HEK293 (cell line): Measurements from ENCODE around the gene OPA1.

ENCODE experiments used
- CTCF ChIA-PET: fragments of 350-600 bp; formaldehyde crosslinking; extraction: SDS; loops from one replicate; lab custom pipeline; 2021; ENCODE audit warnings: antibody characterized with exemption; lab: Yijun Ruan, JAX
- POLR2A ChIA-PET: fragments of 300-600 bp; formaldehyde crosslinking; extraction: SDS; loops from one replicate; lab custom pipeline; 2020; ENCODE audit warnings: antibody characterized with exemption, inconsistent platforms; lab: Yijun Ruan, JAX
- H3K27ac ChIP-seq: fragments of 200-500 bp; sonication (Bioruptor generic); 2 replicates; pipeline ENCODE4 v1.5.1; 2014; ENCODE audit warnings: low read depth, low read length, control low read depth, inconsistent platforms; ENCODE audit errors: extremely low read depth
- H3K36me3 ChIP-seq, 2 experiments: fragments of 200-500 bp in 1 of 2; sonication (Bioruptor generic) in 1 of 2; 1 replicate in 1 of 2; 2 replicates in 1 of 2; pipeline ENCODE4 v1.5.1; 2014 to 2017; ENCODE audit warnings: inconsistent platforms in 2 of 2, low read length in 2 of 2; ENCODE audit not compliant: control insufficient read depth in 2 of 2, insufficient read depth in 1 of 2
- H3K4me1 ChIP-seq: fragments of 200-500 bp; sonication (Bioruptor generic); 2 replicates; pipeline ENCODE4 v1.5.1; 2014; ENCODE audit warnings: mild to moderate bottlenecking, low read length, inconsistent platforms; ENCODE audit not compliant: control insufficient read depth, insufficient read depth
- H3K4me3 ChIP-seq: 2 replicates; pipeline ENCODE4 v1.5.1; 2011; ENCODE audit warnings: low read depth, mild to moderate bottlenecking, control low read depth, low read length, moderate library complexity
- H3K9me3 ChIP-seq: fragments of 200-500 bp; sonication (Bioruptor generic); 2 replicates; pipeline ENCODE4 v1.5.1; 2014; ENCODE audit warnings: low read depth, low read length, inconsistent platforms; ENCODE audit not compliant: control insufficient read depth, insufficient read depth
- ELK4 ChIP-seq: IDR thresholded peaks from 2 replicates; pipeline ENCODE4 v1.6.1; 2011; ENCODE audit warnings: mild to moderate bottlenecking, low read depth, low read length, borderline replicate concordance
- GLIS1 ChIP-seq: fragments of 450-650 bp; formaldehyde crosslinking; IDR thresholded peaks from 2 replicates; pipeline ENCODE4 v1.5.1; 2016; ENCODE audit warnings: missing biosample characterization, missing genetic modification characterization
- KLF16 ChIP-seq: fragments of 450-650 bp; formaldehyde crosslinking; IDR thresholded peaks from 2 replicates; pipeline ENCODE4 v1.5.1; 2017; ENCODE audit warnings: missing biosample characterization, missing genetic modification characterization
- KLF9 ChIP-seq: fragments of 450-650 bp; formaldehyde crosslinking; IDR thresholded peaks from 2 replicates; pipeline ENCODE4 v1.5.1; 2016; ENCODE audit warnings: missing biosample characterization, missing genetic modification characterization, low read depth
- PRDM1 ChIP-seq: fragments of 450-650 bp; formaldehyde crosslinking; IDR thresholded peaks from 2 replicates; pipeline ENCODE4; 2016; ENCODE audit warnings: missing biosample characterization, missing genetic modification characterization
- RBAK ChIP-seq: fragments of 450-650 bp; formaldehyde crosslinking; IDR thresholded peaks from 2 replicates; pipeline ENCODE4 v1.5.1; 2016; ENCODE audit warnings: missing biosample characterization, missing genetic modification characterization
- SP2 ChIP-seq: fragments of 450-650 bp; formaldehyde crosslinking; IDR thresholded peaks from 2 replicates; pipeline ENCODE4 v1.5.1; 2016; ENCODE audit warnings: missing biosample characterization, missing genetic modification characterization
- SP7 ChIP-seq: fragments of 450-650 bp; formaldehyde crosslinking; IDR thresholded peaks from 2 replicates; pipeline ENCODE4 v1.5.1; 2016; ENCODE audit warnings: missing biosample characterization, missing genetic modification characterization
- ZNF112 ChIP-seq: fragments of 450-650 bp; formaldehyde crosslinking; IDR thresholded peaks from 2 replicates; pipeline ENCODE4 v1.5.0; 2017; ENCODE audit warnings: missing biosample characterization, missing genetic modification characterization
- ZNF133 ChIP-seq: fragments of 450-650 bp; formaldehyde crosslinking; IDR thresholded peaks from 2 replicates; pipeline ENCODE4 v1.5.1; 2016; ENCODE audit warnings: missing biosample characterization, missing genetic modification characterization
- ZNF140 ChIP-seq: fragments of 450-650 bp; formaldehyde crosslinking; IDR thresholded peaks from 2 replicates; pipeline ENCODE4 v1.5.1; 2016; ENCODE audit warnings: missing biosample characterization, missing genetic modification characterization
- ZNF146 ChIP-seq: fragments of 450-650 bp; formaldehyde crosslinking; IDR thresholded peaks from 2 replicates; pipeline ENCODE4 v1.5.1; 2016; ENCODE audit warnings: missing biosample characterization, missing genetic modification characterization
- ZNF18 ChIP-seq: fragments of 450-650 bp; formaldehyde crosslinking; IDR thresholded peaks from 2 replicates; pipeline ENCODE4 v1.5.1; 2016; ENCODE audit warnings: missing biosample characterization, missing genetic modification characterization
- ZNF24 ChIP-seq: fragments of 450-650 bp; formaldehyde crosslinking; IDR thresholded peaks from 2 replicates; pipeline ENCODE4 v1.5.1; 2016; ENCODE audit warnings: missing biosample characterization, missing genetic modification characterization
- ZNF404 ChIP-seq: fragments of 450-650 bp; formaldehyde crosslinking; IDR thresholded peaks from 2 replicates; pipeline ENCODE4 v1.5.1; 2017; ENCODE audit warnings: missing biosample characterization, missing genetic modification characterization
- ZNF449 ChIP-seq: fragments of 450-650 bp; formaldehyde crosslinking; IDR thresholded peaks from 2 replicates; pipeline ENCODE4 v1.5.1; 2017; ENCODE audit warnings: missing biosample characterization, mild to moderate bottlenecking, missing genetic modification characterization, moderate library complexity
- ZNF549 ChIP-seq: fragments of 450-650 bp; IDR thresholded peaks from 2 replicates; pipeline ENCODE4 v1.5.1; 2018; ENCODE audit warnings: missing biosample characterization, missing genetic modification characterization, mild to moderate bottlenecking, inconsistent platforms, moderate library complexity
- ZNF560 ChIP-seq: fragments of 450-650 bp; formaldehyde crosslinking; IDR thresholded peaks from 2 replicates; pipeline ENCODE4 v1.5.1; 2017; ENCODE audit warnings: missing biosample characterization, missing genetic modification characterization, borderline replicate concordance
- ZNF585B ChIP-seq: fragments of 450-650 bp; formaldehyde crosslinking; IDR thresholded peaks from 2 replicates; pipeline ENCODE4 v1.5.1; 2016; ENCODE audit warnings: missing biosample characterization, missing genetic modification characterization
- ZNF600 ChIP-seq: fragments of 450-650 bp; formaldehyde crosslinking; IDR thresholded peaks from 2 replicates; pipeline ENCODE4 v1.5.1; 2016; ENCODE audit warnings: missing biosample characterization, missing genetic modification characterization
- ZNF654 ChIP-seq: fragments of 450-650 bp; formaldehyde crosslinking; IDR thresholded peaks from 2 replicates; pipeline ENCODE4 v1.5.1; 2016; ENCODE audit warnings: low read depth, missing biosample characterization, missing genetic modification characterization
- ZNF660 ChIP-seq: fragments of 450-650 bp; IDR thresholded peaks from 2 replicates; pipeline ENCODE4 v1.5.1; 2018; ENCODE audit warnings: missing biosample characterization, mild to moderate bottlenecking, missing genetic modification characterization
- ZNF777 ChIP-seq: fragments of 450-650 bp; formaldehyde crosslinking; IDR thresholded peaks from 2 replicates; pipeline ENCODE4 v1.5.1; 2017; ENCODE audit warnings: missing biosample characterization, missing genetic modification characterization, borderline replicate concordance
- ZSCAN4 ChIP-seq: fragments of 450-650 bp; formaldehyde crosslinking; IDR thresholded peaks from 2 replicates; pipeline ENCODE4 v1.5.1; 2017; ENCODE audit warnings: missing biosample characterization, missing genetic modification characterization
- ZXDB ChIP-seq: fragments of 450-650 bp; formaldehyde crosslinking; IDR thresholded peaks from 2 replicates; pipeline ENCODE4 v1.5.1; 2016; ENCODE audit warnings: missing biosample characterization, missing genetic modification characterization
- TF ChIP-seq, protein P1 (sequence below): fragments of 450-650 bp; formaldehyde crosslinking; IDR thresholded peaks from 2 replicates; pipeline ENCODE4 v1.5.1; 2016; ENCODE audit warnings: missing biosample characterization, missing genetic modification characterization, borderline replicate concordance

The OPA1 gene

DNA sequence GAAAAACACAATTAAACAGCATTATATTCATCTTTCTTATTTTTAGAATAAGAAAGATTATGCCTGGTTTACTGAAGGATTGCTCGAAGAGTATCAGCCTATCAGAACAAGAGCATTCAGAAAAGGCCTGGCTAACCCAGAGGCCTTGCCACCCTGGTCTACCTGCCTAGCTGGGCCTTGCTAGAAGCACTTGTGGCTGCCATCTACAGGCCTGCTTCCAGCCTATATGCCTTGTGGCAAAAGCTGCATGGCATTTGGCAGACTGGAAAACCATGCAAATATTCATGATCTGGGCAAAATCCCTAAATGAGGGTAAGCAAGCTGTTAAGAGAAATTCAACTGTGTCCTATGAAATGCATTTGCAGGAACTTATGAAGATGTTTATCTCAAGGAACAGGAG, 29.0 kb upstream of the OPA1 start:
- H3K4me1 ChIP-seq: no peaks in the 10 kb centered on the region
- no peaks in the 10 kb centered on the region for H3K9me3 ChIP-seq
- ChIA-PET CTCF (interaction anchor here (1.3 kb wide), 1 partner anchor 102 kb away, joined by 5 read pairs; no protein-coding TSS in a partner anchor), POLR2A (no interaction called here)
- no peak overlapping the region for H3K4me3 ChIP-seq
- no peak for TF ChIP-seq RBAK
- no peak for TF ChIP-seq ZNF654 (tag by site-specific recombination)
- no peak for TF ChIP-seq PRDM1 (tag by site-specific recombination)
- no peak for TF ChIP-seq ZNF133 (tag by site-specific recombination)
- TF ChIP-seq ZNF18: no peak
- TF ChIP-seq ZNF585B (tag by site-specific recombination): no peak
- no peak for TF ChIP-seq KLF16
- no peak for TF ChIP-seq ZNF549 (tag by site-specific recombination)
- TF ChIP-seq, protein P1, sequence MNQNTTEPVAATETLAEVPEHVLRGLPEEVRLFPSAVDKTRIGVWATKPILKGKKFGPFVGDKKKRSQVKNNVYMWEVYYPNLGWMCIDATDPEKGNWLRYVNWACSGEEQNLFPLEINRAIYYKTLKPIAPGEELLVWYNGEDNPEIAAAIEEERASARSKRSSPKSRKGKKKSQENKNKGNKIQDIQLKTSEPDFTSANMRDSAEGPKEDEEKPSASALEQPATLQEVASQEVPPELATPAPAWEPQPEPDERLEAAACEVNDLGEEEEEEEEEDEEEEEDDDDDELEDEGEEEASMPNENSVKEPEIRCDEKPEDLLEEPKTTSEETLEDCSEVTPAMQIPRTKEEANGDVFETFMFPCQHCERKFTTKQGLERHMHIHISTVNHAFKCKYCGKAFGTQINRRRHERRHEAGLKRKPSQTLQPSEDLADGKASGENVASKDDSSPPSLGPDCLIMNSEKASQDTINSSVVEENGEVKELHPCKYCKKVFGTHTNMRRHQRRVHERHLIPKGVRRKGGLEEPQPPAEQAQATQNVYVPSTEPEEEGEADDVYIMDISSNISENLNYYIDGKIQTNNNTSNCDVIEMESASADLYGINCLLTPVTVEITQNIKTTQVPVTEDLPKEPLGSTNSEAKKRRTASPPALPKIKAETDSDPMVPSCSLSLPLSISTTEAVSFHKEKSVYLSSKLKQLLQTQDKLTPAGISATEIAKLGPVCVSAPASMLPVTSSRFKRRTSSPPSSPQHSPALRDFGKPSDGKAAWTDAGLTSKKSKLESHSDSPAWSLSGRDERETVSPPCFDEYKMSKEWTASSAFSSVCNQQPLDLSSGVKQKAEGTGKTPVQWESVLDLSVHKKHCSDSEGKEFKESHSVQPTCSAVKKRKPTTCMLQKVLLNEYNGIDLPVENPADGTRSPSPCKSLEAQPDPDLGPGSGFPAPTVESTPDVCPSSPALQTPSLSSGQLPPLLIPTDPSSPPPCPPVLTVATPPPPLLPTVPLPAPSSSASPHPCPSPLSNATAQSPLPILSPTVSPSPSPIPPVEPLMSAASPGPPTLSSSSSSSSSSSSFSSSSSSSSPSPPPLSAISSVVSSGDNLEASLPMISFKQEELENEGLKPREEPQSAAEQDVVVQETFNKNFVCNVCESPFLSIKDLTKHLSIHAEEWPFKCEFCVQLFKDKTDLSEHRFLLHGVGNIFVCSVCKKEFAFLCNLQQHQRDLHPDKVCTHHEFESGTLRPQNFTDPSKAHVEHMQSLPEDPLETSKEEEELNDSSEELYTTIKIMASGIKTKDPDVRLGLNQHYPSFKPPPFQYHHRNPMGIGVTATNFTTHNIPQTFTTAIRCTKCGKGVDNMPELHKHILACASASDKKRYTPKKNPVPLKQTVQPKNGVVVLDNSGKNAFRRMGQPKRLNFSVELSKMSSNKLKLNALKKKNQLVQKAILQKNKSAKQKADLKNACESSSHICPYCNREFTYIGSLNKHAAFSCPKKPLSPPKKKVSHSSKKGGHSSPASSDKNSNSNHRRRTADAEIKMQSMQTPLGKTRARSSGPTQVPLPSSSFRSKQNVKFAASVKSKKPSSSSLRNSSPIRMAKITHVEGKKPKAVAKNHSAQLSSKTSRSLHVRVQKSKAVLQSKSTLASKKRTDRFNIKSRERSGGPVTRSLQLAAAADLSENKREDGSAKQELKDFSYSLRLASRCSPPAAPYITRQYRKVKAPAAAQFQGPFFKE (tag by site-specific recombination): no peak
- TF ChIP-seq ZNF777: no peak
- TF ChIP-seq ZNF600 (tag by site-specific recombination): no peak
- no peak for TF ChIP-seq KLF9 (tag by site-specific recombination)
- no peak for TF ChIP-seq ZNF24 (tag by site-specific recombination)
- no peak for TF ChIP-seq ZNF112 (tag by site-specific recombination)
- no peak for TF ChIP-seq ZNF404 (tag by site-specific recombination)
- no peak for TF ChIP-seq ELK4
- no peak for TF ChIP-seq SP2 (tag by site-specific recombination)
- TF ChIP-seq ZNF140: no peak
- H3K36me3 ChIP-seq: no peaks in the 10 kb centered on the region
- H3K27ac ChIP-seq: no peak overlapping the region

DNA sequence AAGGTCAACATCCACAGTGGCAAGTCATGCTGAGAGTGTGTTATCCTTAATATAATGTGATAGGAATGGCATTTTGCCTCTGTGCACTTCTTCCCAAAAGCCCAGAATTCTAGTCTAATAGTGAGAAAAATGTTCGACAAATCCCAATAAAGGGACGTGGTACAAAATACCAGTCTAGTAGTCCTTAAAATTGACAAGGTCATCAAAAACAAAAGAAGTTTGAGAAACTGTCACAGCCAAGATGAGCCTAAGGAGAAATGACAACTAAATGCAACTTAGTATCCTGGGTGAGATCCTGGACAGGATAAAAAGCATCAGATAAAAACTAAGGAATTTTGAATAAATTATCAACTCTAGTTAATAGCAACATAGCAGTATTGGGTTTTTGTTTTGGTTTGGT, 23.9 kb upstream of the OPA1 start:
- no peak overlapping the region for H3K27ac ChIP-seq
- no peaks in the 10 kb centered on the region for H3K4me1 ChIP-seq
- ChIA-PET POLR2A (no interaction called here), CTCF (no interaction called here)
- no peaks in the 10 kb centered on the region for H3K36me3 ChIP-seq
- no peaks in the 10 kb centered on the region for H3K9me3 ChIP-seq
- no peak overlapping the region for H3K4me3 ChIP-seq
- TF ChIP-seq ZNF560 (tag by site-specific recombination) (no peak), ZSCAN4 (tag by site-specific recombination) (no peak), ZNF24 (tag by site-specific recombination) (no peak), ZNF146 (tag by site-specific recombination) (no peak), GLIS1 (no peak), ZNF660 (no peak), SP7 (tag by site-specific recombination) (no peak), ZXDB (no peak), ZNF449 (tag by site-specific recombination) (no peak)
